Caco-2 (cell line): Measurements from ENCODE around the gene POMGNT2. TPM values are rescaled to one million over a fixed set of nuclear protein-coding genes. Genes with fewer than 3 reads are reported as not detected.
A peak's percentile ranks its signal among the peaks of the same experiment; 100 is the strongest.

Experiments
- BruUV-seq: library from RNA; stranded (reverse); fragments of 400-500 nt; replicated peaks from 2 replicates; lab custom pipeline; 2021; lab: Mats Ljungman, UMichigan
- CTCF ChIA-PET: fragments of 300-600 bp; sonication (Branson Sonifier 250); formaldehyde crosslinking; loops from one replicate; lab custom pipeline; 2022; ENCODE audit warnings: antibody characterized with exemption; lab: Charles Lee
- POLR2A ChIA-PET: fragments of 300-600 bp; sonication (Branson Sonifier 250); formaldehyde crosslinking; loops from one replicate; lab custom pipeline; 2022; ENCODE audit warnings: antibody characterized with exemption; lab: Charles Lee
- DNase-seq, 2 experiments: peaks; one replicate each; pipeline versions ENCODE4 v3.0.0 to v3.0.0-alpha.2; 2020 to 2022
- H3K27me3 ChIP-seq: replicated peaks from 2 replicates; pipeline ENCODE4 v1.6.0; 2011; ENCODE audit warnings: low read length; ENCODE audit not compliant: control insufficient read depth, insufficient read depth
- H3K36me3 ChIP-seq: 2 replicates; pipeline ENCODE4 v1.5.1; 2011; ENCODE audit warnings: low read length; ENCODE audit not compliant: control insufficient read depth, insufficient read depth
- H3K4me1 ChIP-seq: fragments of 250-450 bp; sonication (Bioruptor Pico); 2 replicates; pipeline ENCODE4 v1.5.1; 2020; ENCODE audit warnings: mild to moderate bottlenecking
- H3K4me3 ChIP-seq: 2 replicates; pipeline ENCODE4 v1.5.1; 2011; ENCODE audit warnings: low read depth, mild to moderate bottlenecking, control low read depth, low read length
- H3K9me3 ChIP-seq: fragments of 250-450 bp; sonication (Bioruptor Pico); 2 replicates; pipeline ENCODE4 v1.5.1; 2020; ENCODE audit warnings: mild to moderate bottlenecking, moderate library complexity
- H3K27ac Mint-ChIP-seq: one replicate; pipeline ENCODE4 v1.8.0; 2022; ENCODE audit warnings: mixed read lengths; ENCODE audit not compliant: unreplicated experiment
- H3K27me3 Mint-ChIP-seq: one replicate; pipeline ENCODE4 v1.8.0; 2022; ENCODE audit warnings: mixed read lengths; ENCODE audit not compliant: insufficient read depth, unreplicated experiment
- H3K36me3 Mint-ChIP-seq: one replicate; pipeline ENCODE4 v1.8.0; 2022; ENCODE audit warnings: mild to moderate bottlenecking, mixed read lengths; ENCODE audit not compliant: insufficient read depth, unreplicated experiment
- H3K4me1 Mint-ChIP-seq: one replicate; pipeline ENCODE4 v1.8.0; 2022; ENCODE audit warnings: low read depth, mixed read lengths; ENCODE audit not compliant: unreplicated experiment
- H3K4me3 Mint-ChIP-seq: one replicate; pipeline ENCODE4 v1.8.0; 2022; ENCODE audit warnings: mild to moderate bottlenecking, moderate library complexity, mixed read lengths; ENCODE audit not compliant: unreplicated experiment
- H3K9me3 Mint-ChIP-seq: one replicate; pipeline ENCODE4 v1.8.0; 2022; ENCODE audit warnings: mixed read lengths; ENCODE audit not compliant: unreplicated experiment
- intact Hi-C: fragments of 100-400 bp; cut with micrococcal nuclease; formaldehyde crosslinking; loops from one replicate; pipeline ENCODE4 v1.10.0; 2022; ENCODE audit not compliant: unreplicated experiment
- total RNA-seq: library from RNA; stranded (reverse); gene quantifications from 2 replicates; pipeline ENCODE4 v1.2.3, GENCODE V29; 2022
- TF ChIP-seq, protein P1 (sequence below), 2 experiments: fragments of 200-600 bp in 1 of 2; IDR thresholded peaks; 1 replicate in 1 of 2; 2 replicates in 1 of 2; pipeline versions ENCODE4 v1.5.1 to v1.8.0; 2011 to 2022; ENCODE audit warnings: antibody characterized with exemption in 1 of 2, control low read depth in 1 of 2, inconsistent platforms in 1 of 2, low read depth in 1 of 2, low read length in 1 of 2, mild to moderate bottlenecking in 1 of 2, moderate library complexity in 1 of 2; ENCODE audit not compliant: insufficient read depth in 1 of 2, severe bottlenecking in 1 of 2, unreplicated experiment in 1 of 2

The POMGNT2 gene
- total RNA-seq, 1 experiment from 2014 or later: 10.1 TPM

DNA sequence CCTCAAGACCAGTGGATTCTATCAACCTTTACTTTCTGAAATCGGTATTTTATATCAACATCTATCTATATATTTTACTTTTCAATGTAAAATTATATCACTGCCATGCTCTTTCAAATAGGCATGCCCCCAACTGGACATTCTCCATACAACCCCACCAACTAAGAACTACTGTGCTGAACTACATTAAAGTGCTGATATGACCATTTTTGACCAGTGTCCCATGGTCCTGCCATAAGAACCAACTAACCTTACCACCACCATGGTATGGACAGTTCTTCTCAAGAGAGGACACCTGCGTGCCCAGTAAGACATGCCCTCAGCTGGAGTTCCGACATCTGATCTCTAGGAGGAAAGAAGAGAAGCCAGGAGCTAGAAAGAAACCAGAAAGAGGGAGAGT, 15.6 kb downstream of the POMGNT2 start:
- Mint-ChIP-seq H3K4me3 (no peak overlapping the region), H3K9me3 (no peaks in the 10 kb centered on the region), H3K4me1 (peaks cover 6% of the 10 kb centered on the region), H3K27me3 (no peaks in the 10 kb centered on the region), H3K27ac (no peak overlapping the region), H3K36me3 (no peaks in the 10 kb centered on the region)
- no peaks in the 10 kb centered on the region for H3K27me3 ChIP-seq
- TF ChIP-seq, protein P1, sequence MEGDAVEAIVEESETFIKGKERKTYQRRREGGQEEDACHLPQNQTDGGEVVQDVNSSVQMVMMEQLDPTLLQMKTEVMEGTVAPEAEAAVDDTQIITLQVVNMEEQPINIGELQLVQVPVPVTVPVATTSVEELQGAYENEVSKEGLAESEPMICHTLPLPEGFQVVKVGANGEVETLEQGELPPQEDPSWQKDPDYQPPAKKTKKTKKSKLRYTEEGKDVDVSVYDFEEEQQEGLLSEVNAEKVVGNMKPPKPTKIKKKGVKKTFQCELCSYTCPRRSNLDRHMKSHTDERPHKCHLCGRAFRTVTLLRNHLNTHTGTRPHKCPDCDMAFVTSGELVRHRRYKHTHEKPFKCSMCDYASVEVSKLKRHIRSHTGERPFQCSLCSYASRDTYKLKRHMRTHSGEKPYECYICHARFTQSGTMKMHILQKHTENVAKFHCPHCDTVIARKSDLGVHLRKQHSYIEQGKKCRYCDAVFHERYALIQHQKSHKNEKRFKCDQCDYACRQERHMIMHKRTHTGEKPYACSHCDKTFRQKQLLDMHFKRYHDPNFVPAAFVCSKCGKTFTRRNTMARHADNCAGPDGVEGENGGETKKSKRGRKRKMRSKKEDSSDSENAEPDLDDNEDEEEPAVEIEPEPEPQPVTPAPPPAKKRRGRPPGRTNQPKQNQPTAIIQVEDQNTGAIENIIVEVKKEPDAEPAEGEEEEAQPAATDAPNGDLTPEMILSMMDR (IDR thresholded peaks at IDR 0.05; ENCODE audit: insufficient read depth in 1 of 2, low read depth in 1 of 2, low read length in 1 of 2, severe bottlenecking in 1 of 2, unreplicated experiment in 1 of 2): no peak
- no peaks in the 10 kb centered on the region for H3K36me3 ChIP-seq
- POLR2A ChIA-PET: no interaction called here
- no peaks in the 10 kb centered on the region for H3K9me3 ChIP-seq
- DNase-seq: no peak
- 0 out of 2 replicates have a peak, but pooled peaks cover 4% of the 10 kb centered on the region for H3K4me1 ChIP-seq
- BruUV-seq: no TSS peak
- CTCF ChIA-PET: no interaction called here
- intact Hi-C loops: no loop called here
- H3K4me3 ChIP-seq: no peak overlapping the region

DNA sequence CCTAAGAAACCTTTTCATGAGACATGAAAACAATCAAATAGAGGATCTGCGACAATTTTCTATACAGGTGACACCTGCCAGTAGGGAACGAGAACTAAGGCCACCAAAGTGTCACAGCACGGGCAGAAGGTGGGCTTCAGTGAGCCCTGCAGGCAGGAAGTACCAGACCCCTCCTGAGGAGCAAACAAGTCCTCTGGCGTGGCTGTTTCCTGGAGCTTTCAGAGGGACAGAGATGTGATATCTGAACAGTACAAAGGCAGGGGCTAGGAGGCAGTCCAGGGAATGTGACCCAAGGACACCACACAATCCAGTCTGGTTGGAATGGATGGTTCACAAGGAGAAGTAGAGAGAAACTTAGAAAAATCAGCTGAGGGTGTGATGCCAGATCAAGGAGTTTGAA, 16.8 kb downstream of the POMGNT2 start:
- Mint-ChIP-seq H3K27me3 (no peaks in the 10 kb centered on the region), H3K4me3 (no peak overlapping the region), H3K4me1 (peaks cover 6% of the 10 kb centered on the region), H3K36me3 (peaks cover under 1% of the 10 kb centered on the region), H3K27ac (no peak overlapping the region), H3K9me3 (no peaks in the 10 kb centered on the region)
- no TSS peak for BruUV-seq
- 0 out of 2 replicates have a peak, but pooled peaks cover 4% of the 10 kb centered on the region for H3K4me1 ChIP-seq
- CTCF ChIA-PET: no interaction called here
- TF ChIP-seq, protein P1 (IDR thresholded peaks at IDR 0.05; ENCODE audit: insufficient read depth in 1 of 2, low read depth in 1 of 2, low read length in 1 of 2, severe bottlenecking in 1 of 2, unreplicated experiment in 1 of 2): no peak
- H3K36me3 ChIP-seq: no peaks in the 10 kb centered on the region
- intact Hi-C loops: loop anchor here (5.0 kb wide), 1 partner anchor 127 kb away; no protein-coding TSS in a partner anchor
- H3K27me3 ChIP-seq: no peaks in the 10 kb centered on the region
- no peak overlapping the region for H3K4me3 ChIP-seq
- no peak for DNase-seq
- POLR2A ChIA-PET: no interaction called here
- no peaks in the 10 kb centered on the region for H3K9me3 ChIP-seq

DNA sequence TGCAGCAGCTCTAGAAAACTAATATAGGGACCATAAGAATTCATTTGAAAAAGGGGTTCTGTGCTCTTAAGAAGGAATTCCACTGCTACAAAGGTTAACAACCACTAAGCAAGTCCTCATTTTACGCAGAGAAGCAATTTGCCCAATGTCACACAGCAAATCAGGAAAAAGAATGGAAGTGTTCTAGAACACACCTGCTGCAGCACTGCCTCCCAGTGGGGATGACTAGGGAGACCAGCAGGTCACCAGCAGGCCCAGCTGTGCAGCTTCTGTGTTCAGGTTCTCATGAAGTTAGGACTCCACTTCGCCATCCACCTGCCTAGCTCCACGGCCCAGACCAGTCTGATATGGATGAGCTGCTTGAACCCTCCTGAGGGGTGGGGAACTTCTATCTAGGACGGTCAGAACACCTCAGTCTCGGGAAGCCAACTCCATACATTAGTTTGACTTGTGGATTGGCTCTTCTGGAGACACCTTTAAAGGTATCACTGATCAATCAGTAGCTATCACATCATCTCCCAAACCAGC, 18.6 kb downstream of the POMGNT2 start:
- Histone ChIP-seq H3K36me3 (no peaks in the 10 kb centered on the region), H3K4me3 (no peak overlapping the region), H3K27me3 (no peaks in the 10 kb centered on the region), H3K9me3 (no peaks in the 10 kb centered on the region), H3K4me1 (0 out of 2 replicates have a peak, but pooled peaks cover 4% of the 10 kb centered on the region)
- Mint-ChIP-seq H3K9me3 (no peaks in the 10 kb centered on the region), H3K27ac (no peak overlapping the region), H3K4me1 (peaks cover 6% of the 10 kb centered on the region), H3K27me3 (no peaks in the 10 kb centered on the region), H3K4me3 (no peak overlapping the region), H3K36me3 (peaks cover 5% of the 10 kb centered on the region)
- ChIA-PET POLR2A (no interaction called here), CTCF (interaction anchor here (2.0 kb wide), 1 partner anchor 126 kb away, joined by 7 read pairs; no protein-coding TSS in a partner anchor)
- DNase-seq: no peak
- intact Hi-C loops: loop anchor here (5.0 kb wide), 1 partner anchor 125 kb away; no protein-coding TSS in a partner anchor
- BruUV-seq: no TSS peak
- TF ChIP-seq, protein P1 (IDR thresholded peaks at IDR 0.05; ENCODE audit: insufficient read depth in 1 of 2, low read depth in 1 of 2, low read length in 1 of 2, severe bottlenecking in 1 of 2, unreplicated experiment in 1 of 2): peak in 1 of 2 experiments; percentile 17
